HepG2 (cell line): ENCODE results near the gene AJM1. TPM values are rescaled to one million over a fixed set of nuclear protein-coding genes. Genes with fewer than 3 reads are reported as not detected.
A peak's percentile ranks its signal among the peaks of the same experiment; 100 is the strongest.

Experiments
- CBX2 ChIP-seq, 2 experiments: fragments of 200-600 bp in 1 of 2; sonication (generic); formaldehyde crosslinking in 1 of 2; IDR thresholded peaks; 2 replicates each; pipeline versions ENCODE4 v1.7.0 to v1.8.1; 2018 to 2022; ENCODE audit warnings: low read depth in 2 of 2, low read length in 1 of 2, mild to moderate bottlenecking in 1 of 2, missing genetic modification reagents in 1 of 2
- ELF4 ChIP-seq: sonication (generic); formaldehyde crosslinking; IDR thresholded peaks from 2 replicates; pipeline ENCODE4 v1.5.0; 2020; ENCODE audit warnings: missing genetic modification reagents, mild to moderate bottlenecking, moderate library complexity, borderline replicate concordance
- HNRNPK ChIP-seq: fragments of 200-400 bp; formaldehyde crosslinking; IDR thresholded peaks from 2 replicates; pipeline ENCODE4 v1.6.1; 2018; ENCODE audit warnings: low read length, low read depth, moderate library complexity, mild to moderate bottlenecking; ENCODE audit not compliant: poor library complexity, severe bottlenecking
- IRX3 ChIP-seq: sonication (generic); formaldehyde crosslinking; IDR thresholded peaks from 2 replicates; pipeline ENCODE4 v1.8.1; 2023; ENCODE audit warnings: mild to moderate bottlenecking, low read depth, missing genetic modification reagents, borderline replicate concordance
- PRDM15 ChIP-seq: sonication (generic); formaldehyde crosslinking; IDR thresholded peaks from 2 replicates; pipeline ENCODE4 v1.4.0; 2020; ENCODE audit warnings: missing genetic modification reagents
- RARG ChIP-seq: sonication (generic); formaldehyde crosslinking; IDR thresholded peaks from 2 replicates; pipeline ENCODE4 v1.4.0; 2020; ENCODE audit warnings: low read depth, mild to moderate bottlenecking, missing genetic modification reagents
- SRSF9 ChIP-seq: fragments of 200-400 bp; formaldehyde crosslinking; IDR thresholded peaks from 2 replicates; pipeline ENCODE4 v1.6.1; 2018; ENCODE audit warnings: borderline replicate concordance, mild to moderate bottlenecking, low read depth, low read length; ENCODE audit not compliant: insufficient read depth, poor library complexity, severe bottlenecking
- TEF ChIP-seq: sonication (generic); formaldehyde crosslinking; IDR thresholded peaks from 2 replicates; pipeline ENCODE4 v1.5.0; 2020; ENCODE audit warnings: missing genetic modification reagents
- ZHX1 ChIP-seq: sonication (generic); formaldehyde crosslinking; IDR thresholded peaks from 2 replicates; pipeline ENCODE4 v1.8.1; 2022; ENCODE audit warnings: low read depth, mild to moderate bottlenecking, missing genetic modification reagents
- ZNF275 ChIP-seq: sonication (generic); formaldehyde crosslinking; IDR thresholded peaks from 2 replicates; pipeline ENCODE4 v1.8.0; 2022; ENCODE audit warnings: missing genetic modification reagents, mild to moderate bottlenecking, inconsistent platforms, borderline replicate concordance
- ZNF512B ChIP-seq: sonication (generic); formaldehyde crosslinking; IDR thresholded peaks from 2 replicates; pipeline ENCODE4 v1.5.1; 2020; ENCODE audit warnings: missing genetic modification reagents, mild to moderate bottlenecking, borderline replicate concordance
- ZNF639 ChIP-seq: conservative IDR thresholded peaks from 2 replicates; pipeline ENCODE4 v1.6.1; 2018; ENCODE audit warnings: missing genetic modification reagents
- ZNF747 ChIP-seq: sonication (generic); formaldehyde crosslinking; IDR thresholded peaks from 2 replicates; pipeline ENCODE4 v1.8.1; 2023; ENCODE audit warnings: missing genetic modification reagents, mild to moderate bottlenecking, borderline replicate concordance
- polyA plus RNA-seq, 8 experiments: library from polyadenylated mRNA; depleted of rRNA in 3 of 8; stranded (reverse) in 7 of 8; unstranded in 1 of 8; fragments of >200 nt; fragmentation: Illumina TruSeq in 4 of 8; extraction: Trizol in 4 of 8; gene quantifications; 2 replicates each; pipeline versions ENCODE4 v1.2.1 to v1.2.3, GENCODE V29; 2011 to 2016; ENCODE audit warnings: low read depth in 4 of 8, missing spikeins in 1 of 8, mixed read lengths in 1 of 8; ENCODE audit not compliant: insufficient read depth in 1 of 8
- total RNA-seq, 5 experiments: library from RNA; depleted of rRNA; stranded (reverse); fragments of >200 nt; fragmentation: Illumina TruSeq; extraction: Trizol; gene quantifications; 2 replicates each; pipeline ENCODE4 v1.2.3, GENCODE V29; 2016; ENCODE audit warnings: low read depth in 1 of 5

Gene AJM1
- total and polyA plus RNA-seq, 2 of the 13 experiments (the other 11 are each of a cell fraction or from before 2014, with no cell fraction given): 1.1 to 1.2 TPM

GRCh38 chr9:136847088-136847825 lies 5.0 kb downstream of the AJM1 start (continued):
- peak; percentile 97 for TF ChIP-seq ZHX1 (CRISPR knock-in tag)
- TF ChIP-seq PRDM15 (CRISPR knock-in tag): no peak
- TF ChIP-seq ZNF512B: no peak
- TF ChIP-seq ZNF747 (CRISPR knock-in tag): no peak
- TF ChIP-seq RARG (CRISPR knock-in tag): no peak
- TF ChIP-seq IRX3 (CRISPR knock-in tag): no peak
- peak; percentile 70 for TF ChIP-seq HNRNPK
- no peak for TF ChIP-seq ELF4 (CRISPR knock-in tag)
- TF ChIP-seq ZNF275: no peak
- no peak for TF ChIP-seq ZNF639 (CRISPR knock-in tag)
- no peak for TF ChIP-seq SRSF9
- TF ChIP-seq TEF: no peak
- no peak for TF ChIP-seq CBX2 (IDR thresholded peaks at IDR 0.05; ENCODE audit: low read depth, low read length)
- no peak for TF ChIP-seq CBX2 (CRISPR knock-in tag; IDR thresholded peaks at IDR 0.05; ENCODE audit: low read depth)
